ENCODE results near the gene LIPC.

Gene LIPC

DNA sequence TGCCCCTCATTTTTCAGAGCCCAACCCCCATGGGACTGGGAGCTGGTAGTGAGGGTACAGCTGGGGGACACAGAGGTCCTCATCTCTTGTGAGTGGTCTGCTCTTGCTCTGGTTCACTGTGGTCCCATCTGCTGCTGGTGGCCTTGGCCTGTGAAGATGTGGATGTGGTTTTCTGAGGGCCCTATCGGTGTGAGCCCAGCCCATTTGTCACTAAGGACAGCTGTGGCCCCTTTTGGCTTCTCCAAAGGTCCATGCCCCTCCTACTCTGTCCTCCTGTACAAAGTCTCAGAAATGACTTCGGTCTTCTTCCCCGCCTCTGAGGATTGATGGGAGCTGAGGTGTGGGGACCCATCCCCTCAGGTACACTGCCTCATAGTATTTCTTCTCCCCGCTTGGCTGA lies 21.0 kb downstream of the LIPC start:
- TF ChIP-seq, protein P1, sequence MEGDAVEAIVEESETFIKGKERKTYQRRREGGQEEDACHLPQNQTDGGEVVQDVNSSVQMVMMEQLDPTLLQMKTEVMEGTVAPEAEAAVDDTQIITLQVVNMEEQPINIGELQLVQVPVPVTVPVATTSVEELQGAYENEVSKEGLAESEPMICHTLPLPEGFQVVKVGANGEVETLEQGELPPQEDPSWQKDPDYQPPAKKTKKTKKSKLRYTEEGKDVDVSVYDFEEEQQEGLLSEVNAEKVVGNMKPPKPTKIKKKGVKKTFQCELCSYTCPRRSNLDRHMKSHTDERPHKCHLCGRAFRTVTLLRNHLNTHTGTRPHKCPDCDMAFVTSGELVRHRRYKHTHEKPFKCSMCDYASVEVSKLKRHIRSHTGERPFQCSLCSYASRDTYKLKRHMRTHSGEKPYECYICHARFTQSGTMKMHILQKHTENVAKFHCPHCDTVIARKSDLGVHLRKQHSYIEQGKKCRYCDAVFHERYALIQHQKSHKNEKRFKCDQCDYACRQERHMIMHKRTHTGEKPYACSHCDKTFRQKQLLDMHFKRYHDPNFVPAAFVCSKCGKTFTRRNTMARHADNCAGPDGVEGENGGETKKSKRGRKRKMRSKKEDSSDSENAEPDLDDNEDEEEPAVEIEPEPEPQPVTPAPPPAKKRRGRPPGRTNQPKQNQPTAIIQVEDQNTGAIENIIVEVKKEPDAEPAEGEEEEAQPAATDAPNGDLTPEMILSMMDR (IDR thresholded peaks at IDR 0.05; ENCODE audit: low read depth, low read length) = no peak
- no peak for DNase-seq (ENCODE audit: low read depth, low spot score)
- in situ Hi-C loops (cut with HindIII; ENCODE audit: low sequenced_read_pairs) = no loop called here
- no peak overlapping the region for H3K4me3 ChIP-seq (ENCODE audit: low read depth, low read length)

DNA sequence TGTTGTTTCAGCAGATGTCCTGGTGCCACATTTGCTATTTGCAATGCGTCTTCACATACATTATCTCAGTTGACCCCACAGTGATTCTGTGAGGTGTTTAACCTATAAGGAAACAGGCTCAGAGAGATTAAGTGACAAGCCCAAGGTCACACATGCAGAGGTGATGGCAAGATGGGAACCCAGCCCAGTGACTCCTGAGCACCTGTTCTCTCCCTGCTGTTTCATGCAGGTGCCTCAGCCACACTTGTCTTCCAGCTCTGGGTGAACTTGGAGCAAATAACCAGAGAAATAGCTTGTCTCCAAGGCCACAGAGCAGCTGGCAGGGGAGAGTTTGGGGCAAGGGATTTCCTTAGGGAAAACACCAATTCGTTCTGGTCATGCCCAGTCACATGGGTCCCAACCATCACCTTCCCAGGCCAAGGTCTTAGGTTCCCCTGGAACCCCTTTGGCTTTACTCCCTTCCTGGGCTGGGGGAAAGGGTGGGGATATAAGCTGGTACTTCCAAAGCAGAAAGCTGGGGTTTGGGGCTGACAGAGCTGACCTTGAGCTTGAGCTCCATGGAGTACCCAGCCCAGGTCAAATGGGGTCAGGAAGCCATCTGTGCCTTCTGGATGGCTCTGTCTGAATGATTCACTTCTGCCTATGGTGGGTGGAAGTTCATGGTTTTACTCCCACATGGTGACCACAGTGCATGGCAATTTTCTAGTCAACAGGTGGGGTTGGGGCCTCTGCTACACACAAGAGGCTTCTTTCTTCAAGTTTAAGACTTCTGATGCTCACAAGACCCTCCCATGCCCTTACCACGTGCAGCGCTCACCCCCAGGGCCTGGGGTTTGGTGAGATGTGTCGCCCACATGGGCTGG lies 22.4 kb downstream of the LIPC start:
- DNase-seq (ENCODE audit: low read depth, low spot score) = no peak
- TF ChIP-seq, protein P1 (IDR thresholded peaks at IDR 0.05; ENCODE audit: low read depth, low read length) = no peak
- in situ Hi-C loops (cut with HindIII; ENCODE audit: low sequenced_read_pairs) = no loop called here
- H3K4me3 ChIP-seq (ENCODE audit: low read depth, low read length) = no peak overlapping the region

DNA sequence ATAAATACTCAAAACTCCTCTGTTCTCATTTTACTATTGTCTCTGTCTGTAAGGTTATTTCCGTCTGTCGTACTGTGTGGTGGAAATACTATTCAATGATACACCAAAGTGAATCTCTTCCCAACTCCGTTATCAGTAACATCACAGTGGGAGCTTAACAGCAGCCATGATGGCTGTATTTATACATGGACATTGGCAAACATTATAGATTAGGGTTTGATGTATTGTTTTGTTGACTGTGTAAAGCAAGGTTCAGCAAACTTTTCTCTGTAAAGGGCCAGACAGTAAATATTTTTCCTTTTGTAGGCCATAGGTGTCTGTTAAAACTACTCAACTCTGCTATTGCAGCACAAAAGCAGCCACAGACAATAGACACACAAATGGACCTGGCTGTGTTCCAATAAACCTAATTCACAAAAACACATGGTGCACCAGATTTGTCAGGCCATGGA lies 23.2 kb downstream of the LIPC start:
- H3K4me3 ChIP-seq (ENCODE audit: low read depth, low read length) = no peak overlapping the region
- TF ChIP-seq, protein P1 (IDR thresholded peaks at IDR 0.05; ENCODE audit: low read depth, low read length) = no peak
- no peak for DNase-seq (ENCODE audit: low read depth, low spot score)
- in situ Hi-C loops (cut with HindIII; ENCODE audit: low sequenced_read_pairs) = no loop called here

DNA sequence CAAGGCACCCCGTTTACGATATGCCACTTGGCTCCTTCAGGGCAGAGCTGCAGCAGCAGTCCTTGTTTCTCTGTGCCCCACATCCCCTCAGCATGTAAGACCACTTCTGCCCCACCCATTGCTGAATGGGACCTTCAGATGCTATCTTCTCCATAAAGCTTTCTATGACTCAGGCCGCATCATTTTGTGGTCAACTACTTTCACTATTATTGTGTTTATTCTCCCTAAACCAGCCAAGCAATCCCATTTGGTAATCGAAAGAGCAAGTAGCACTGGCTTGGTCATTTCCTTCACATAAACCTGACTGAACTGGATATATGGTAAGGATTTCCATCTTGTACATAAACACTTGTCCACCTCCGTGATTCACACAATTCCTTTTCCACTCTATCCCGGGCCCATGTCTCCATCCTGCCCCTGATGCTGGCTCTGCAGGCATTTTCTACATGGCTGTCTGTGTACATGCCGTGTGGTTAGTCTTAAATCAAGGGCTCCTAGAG lies 25.7 kb downstream of the LIPC start:
- in situ Hi-C loops (cut with HindIII; ENCODE audit: low sequenced_read_pairs) = no loop called here
- no peak overlapping the region for H3K4me3 ChIP-seq (ENCODE audit: low read depth, low read length)
- TF ChIP-seq, protein P1 (IDR thresholded peaks at IDR 0.05; ENCODE audit: low read depth, low read length) = no peak
- DNase-seq (ENCODE audit: low read depth, low spot score) = peak; percentile 83

DNA sequence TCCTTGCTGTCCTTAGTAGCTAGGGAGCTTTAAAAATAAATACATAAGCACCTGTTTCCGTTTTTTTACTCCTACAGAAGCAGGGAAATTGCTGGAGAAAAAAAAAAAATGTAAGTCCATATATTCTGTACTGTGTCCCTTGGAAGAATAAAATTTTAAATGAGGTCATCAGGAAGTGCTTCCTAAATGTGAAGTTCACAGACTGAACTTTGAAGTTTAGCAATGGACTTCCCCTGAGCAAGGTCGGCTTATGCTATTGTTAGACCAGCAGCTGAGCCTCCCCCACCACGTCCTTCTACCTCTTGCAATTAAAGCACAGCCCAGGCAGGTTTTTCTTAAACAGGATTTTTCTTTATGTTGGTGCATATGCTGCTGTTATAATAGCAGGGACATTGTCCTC lies 26.3 kb downstream of the LIPC start:
- TF ChIP-seq, protein P1 (IDR thresholded peaks at IDR 0.05; ENCODE audit: low read depth, low read length) = no peak
- in situ Hi-C loops (cut with HindIII; ENCODE audit: low sequenced_read_pairs) = no loop called here
- no peak overlapping the region for H3K4me3 ChIP-seq (ENCODE audit: low read depth, low read length)
- no peak for DNase-seq (ENCODE audit: low read depth, low spot score)

DNA sequence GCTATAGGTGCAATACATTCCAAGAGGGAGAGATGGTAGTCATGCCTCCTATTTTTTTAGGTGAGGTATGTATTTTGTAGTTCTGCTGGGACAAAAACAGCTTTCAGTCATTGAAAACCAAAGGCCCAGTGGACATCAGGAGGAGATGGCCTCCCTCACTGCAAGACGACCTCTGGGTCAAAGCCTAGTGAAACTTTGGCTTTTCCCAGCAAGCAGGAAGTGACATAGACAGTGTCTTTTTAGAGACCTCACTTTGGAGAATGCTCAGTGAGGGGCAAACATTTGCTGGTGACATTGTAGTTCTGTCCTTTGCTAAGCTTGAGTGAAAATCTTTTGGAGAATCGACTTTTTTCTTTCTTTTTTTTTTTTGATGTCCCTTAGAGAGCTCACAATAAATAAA lies 27.3 kb downstream of the LIPC start:
- TF ChIP-seq, protein P1 (IDR thresholded peaks at IDR 0.05; ENCODE audit: low read depth, low read length) = no peak
- in situ Hi-C loops (cut with HindIII; ENCODE audit: low sequenced_read_pairs) = no loop called here
- no peak for DNase-seq (ENCODE audit: low read depth, low spot score)
- H3K4me3 ChIP-seq (ENCODE audit: low read depth, low read length) = no peak overlapping the region
